Colonic mucosa (tissue), 4 donors: Measurements from ENCODE around the gene VAV2. TPM values are rescaled to one million over a fixed set of nuclear protein-coding genes. Genes with fewer than 3 reads are reported as not detected.

Experiments used
- DNase-seq: peaks from one replicate; pipeline ENCODE4 v3.0.0-alpha.2; 2020
- H3K27ac ChIP-seq: fragments of 200-600 bp; one replicate; pipeline ENCODE4 v1.8.0; 2021
- H3K27me3 ChIP-seq: fragments of 200-600 bp; one replicate; pipeline ENCODE4 v1.8.0; 2021
- H3K36me3 ChIP-seq: fragments of 200-600 bp; one replicate; pipeline ENCODE4 v1.8.0; 2021
- H3K4me1 ChIP-seq: fragments of 200-600 bp; one replicate; pipeline ENCODE4 v1.8.0; 2021; ENCODE audit warnings: mild to moderate bottlenecking
- H3K4me3 ChIP-seq: fragments of 200-600 bp; one replicate; pipeline ENCODE4 v1.8.0; 2021
- H3K9ac ChIP-seq, 2 donors: one replicate each; pipeline ENCODE4 v1.7.0; 2013; ENCODE audit warnings: control low read depth in 2 of 2, low read depth in 2 of 2, low read length in 2 of 2
- H3K9me3 ChIP-seq: fragments of 200-600 bp; one replicate; pipeline ENCODE4 v1.8.0; 2021
- CTCF ChIP-seq: fragments of 200-600 bp; IDR thresholded peaks from one replicate; pipeline ENCODE4 v1.8.0; 2022; ENCODE audit warnings: antibody characterized with exemption, mild to moderate bottlenecking
- intact Hi-C: fragments of 100-400 bp; cut with DNase I; formaldehyde crosslinking; loops from one replicate; pipeline ENCODE4 v1.14.1; 2022
- total RNA-seq, 2 donors: library from RNA; stranded (reverse); fragmentation: NEBNext Ultra II Directional in 1 of 2; extraction: Animal tissue kit (Norgen Biotek cat#: 25700) in 1 of 2; gene quantifications; one replicate each; pipeline ENCODE4 v1.2.1, GENCODE V29; 2021
- donor health status: healthy.
- donor health status: DM: no; HTN: no; CAD: no.
- donor health status: DM: no; HTN: no; CAD: no.

VAV2 gene
- total RNA-seq, 2 donors from 2014 or later: 30.7 to 45.1 TPM

- no peaks in the 10 kb centered on the region for H3K27me3 ChIP-seq
- no peak for TF ChIP-seq CTCF
- H3K36me3 ChIP-seq: no peaks in the 10 kb centered on the region
- H3K9ac ChIP-seq: no peak overlapping the region
- intact Hi-C loops: no loop called here
- H3K27ac ChIP-seq: no peak overlapping the region
- H3K4me1 ChIP-seq: no peaks in the 10 kb centered on the region
- DNase-seq: no peak
- H3K4me3 ChIP-seq: no peak overlapping the region
- H3K9me3 ChIP-seq: no peaks in the 10 kb centered on the region
Measured at GRCh38 chr9:134004131-134004873, 12.2 kb upstream of the VAV2 start.

GRCh38 chr9:134003237-134003636 lies 11.1 kb upstream of the VAV2 start:
- Histone ChIP-seq H3K27ac (no peak overlapping the region), H3K36me3 (no peaks in the 10 kb centered on the region), H3K9me3 (no peaks in the 10 kb centered on the region), H3K4me3 (no peak overlapping the region), H3K9ac (no peak overlapping the region), H3K4me1 (no peaks in the 10 kb centered on the region), H3K27me3 (no peaks in the 10 kb centered on the region)
- TF ChIP-seq CTCF: no peak
- no peak for DNase-seq
- intact Hi-C loops: no loop called here

- Histone ChIP-seq H3K9me3 (no peaks in the 10 kb centered on the region), H3K4me3 (no peak overlapping the region), H3K4me1 (no peaks in the 10 kb centered on the region), H3K27ac (no peak overlapping the region), H3K36me3 (no peaks in the 10 kb centered on the region), H3K9ac (no peak overlapping the region), H3K27me3 (no peaks in the 10 kb centered on the region)
- TF ChIP-seq CTCF: no peak
- intact Hi-C loops: no loop called here
- DNase-seq: no peak
Measured at GRCh38 chr9:134002796-134003195, 10.7 kb upstream of the VAV2 start.

GRCh38 chr9:133999851-134000265 lies 7.7 kb upstream of the VAV2 start:
- Histone ChIP-seq H3K9ac (no peak overlapping the region), H3K27ac (no peak overlapping the region), H3K4me1 (no peaks in the 10 kb centered on the region), H3K9me3 (no peaks in the 10 kb centered on the region), H3K27me3 (no peaks in the 10 kb centered on the region), H3K36me3 (no peaks in the 10 kb centered on the region), H3K4me3 (no peak overlapping the region)
- no peak for TF ChIP-seq CTCF
- DNase-seq: no peak
- intact Hi-C loops: loop anchor here (5.0 kb wide), 1 partner anchor 218 kb away; no protein-coding TSS in a partner anchor

GRCh38 chr9:133998915-133999595 lies 6.9 kb upstream of the VAV2 start:
- Histone ChIP-seq H3K36me3 (no peaks in the 10 kb centered on the region), H3K4me3 (no peak overlapping the region), H3K27me3 (no peaks in the 10 kb centered on the region), H3K4me1 (peaks cover 3% of the 10 kb centered on the region), H3K9me3 (no peaks in the 10 kb centered on the region), H3K9ac (no peak overlapping the region), H3K27ac (no peak overlapping the region)
- intact Hi-C loops: loop anchor here (5.0 kb wide), 1 partner anchor 217 kb away; no protein-coding TSS in a partner anchor
- no peak for TF ChIP-seq CTCF
- no peak for DNase-seq
